ENCODE data around the gene EFTUD2.

The EFTUD2 gene

DNA sequence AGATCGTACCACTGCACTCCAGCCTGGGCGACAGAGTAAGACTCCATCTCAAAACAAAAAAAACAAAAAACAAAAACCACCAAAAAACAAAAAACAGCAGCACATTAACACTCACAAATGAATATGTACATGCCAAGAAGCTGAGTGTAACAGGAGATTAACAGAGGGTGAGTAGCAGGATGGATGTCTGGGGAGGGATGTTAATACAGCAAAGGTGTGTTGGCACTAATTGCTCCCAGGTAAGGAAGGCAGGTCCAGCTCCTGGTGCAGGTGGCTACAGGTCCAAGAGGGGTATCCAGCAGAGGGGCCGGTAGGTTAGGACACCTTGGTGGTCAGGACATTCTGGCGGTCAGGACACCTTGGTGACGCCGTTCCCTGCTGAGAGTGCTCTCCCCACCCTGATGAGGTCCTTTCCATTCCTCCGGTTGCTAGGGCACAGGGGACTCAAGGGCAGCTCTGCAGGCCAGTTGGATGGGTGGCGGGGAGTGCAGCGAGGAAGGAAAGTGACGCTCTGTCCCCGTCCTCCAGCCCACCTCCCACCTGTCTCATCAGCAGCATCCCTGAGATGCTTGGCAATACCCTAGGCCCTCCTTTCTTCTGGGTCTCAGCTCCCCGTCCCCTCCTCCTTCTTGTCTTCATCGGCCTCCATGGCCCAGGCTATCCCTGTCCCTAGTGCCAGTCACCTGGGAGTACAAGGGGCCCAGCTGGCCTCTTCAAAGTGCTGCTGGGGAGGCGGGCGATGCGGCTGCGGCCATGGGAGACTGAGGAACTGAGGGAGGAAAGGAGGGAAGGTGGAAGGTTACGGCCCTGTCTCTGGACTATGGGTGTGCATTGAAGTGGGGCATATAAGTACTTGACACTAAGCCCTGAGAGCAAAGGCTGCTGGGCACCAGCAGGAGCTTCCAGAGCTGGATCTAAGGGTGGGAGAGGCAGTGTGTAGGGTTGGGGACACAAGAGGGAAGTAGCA lies 26.8 kb upstream of the EFTUD2 start:
- no peak for DNase-seq (ENCODE audit: low read depth)

DNA sequence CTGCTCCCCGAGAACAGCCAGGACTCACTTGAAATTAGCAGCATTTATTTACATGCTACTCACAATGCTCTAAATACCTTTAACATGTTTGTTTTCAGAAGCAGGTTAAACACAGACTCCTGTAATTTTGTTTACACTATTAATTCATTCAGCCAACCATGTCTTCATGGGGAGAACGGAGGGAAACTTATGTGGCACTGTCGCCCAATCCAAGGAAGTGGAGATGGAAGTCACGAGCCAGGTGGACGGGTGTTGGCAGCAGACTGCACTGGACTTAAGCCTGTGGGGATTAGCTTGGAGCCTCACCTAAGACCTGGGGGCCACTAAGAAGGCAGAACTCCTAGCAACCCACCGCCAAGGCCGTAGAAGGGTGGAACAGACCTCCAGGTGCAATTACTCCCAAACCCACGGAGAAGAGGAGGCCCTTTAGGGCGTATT lies 24.9 kb upstream of the EFTUD2 start:
- DNase-seq (ENCODE audit: low read depth), result no peak

DNA sequence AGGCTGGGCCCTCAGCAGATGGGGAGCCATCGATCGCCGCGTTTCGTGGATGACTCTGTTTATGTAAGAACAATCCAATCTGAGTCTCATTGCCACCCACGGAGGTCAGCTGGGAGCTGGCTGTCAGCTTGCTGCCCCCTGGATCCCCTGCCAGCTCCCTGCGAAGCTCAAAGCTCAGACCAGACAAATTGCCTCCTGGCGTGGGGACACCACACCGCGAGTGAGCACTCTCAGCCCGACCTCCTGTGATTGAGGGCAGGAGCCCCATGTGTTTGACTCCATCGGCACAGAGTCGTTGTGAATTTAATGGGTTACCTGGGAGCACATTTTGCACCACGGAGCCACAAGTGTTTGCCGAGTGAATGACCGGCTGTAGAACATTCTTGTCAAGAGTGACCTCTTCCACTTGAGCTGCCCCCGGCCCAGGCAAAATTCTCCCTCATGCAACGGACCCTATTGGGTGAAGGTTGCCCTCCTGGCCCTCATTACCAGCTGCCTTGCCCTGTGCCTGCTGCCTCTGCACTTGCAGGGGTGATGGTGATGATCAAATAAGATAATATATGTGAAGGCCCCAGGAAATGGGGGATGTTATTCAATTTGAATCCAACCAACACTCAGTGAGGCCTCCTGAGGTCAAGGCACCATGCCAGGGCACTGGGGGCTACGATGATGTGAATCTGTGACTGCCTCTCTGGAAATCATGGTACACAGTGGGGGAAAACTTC lies 23.7 kb upstream of the EFTUD2 start:
- no peak for DNase-seq (ENCODE audit: low read depth)

DNA sequence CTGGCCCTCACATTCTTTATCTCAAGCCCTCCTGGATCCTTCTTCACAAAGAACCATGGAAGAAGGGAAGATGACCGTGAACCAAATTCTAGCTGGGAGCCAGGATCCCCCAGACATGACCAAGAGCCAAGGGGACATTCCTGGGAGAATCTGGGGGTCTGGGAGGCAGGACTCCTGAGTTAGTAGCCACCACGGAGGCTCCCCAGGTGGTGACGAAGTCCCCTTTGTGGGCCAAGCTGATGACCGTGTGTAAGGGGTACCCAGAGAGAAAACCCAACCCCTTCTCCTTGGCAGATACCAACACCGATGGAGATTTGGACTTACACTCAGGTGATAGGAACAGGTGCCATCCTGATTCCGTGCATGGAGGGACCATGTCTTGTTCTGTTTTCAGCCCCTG lies 22.9 kb upstream of the EFTUD2 start:
- DNase-seq (ENCODE audit: low read depth), result no peak

DNA sequence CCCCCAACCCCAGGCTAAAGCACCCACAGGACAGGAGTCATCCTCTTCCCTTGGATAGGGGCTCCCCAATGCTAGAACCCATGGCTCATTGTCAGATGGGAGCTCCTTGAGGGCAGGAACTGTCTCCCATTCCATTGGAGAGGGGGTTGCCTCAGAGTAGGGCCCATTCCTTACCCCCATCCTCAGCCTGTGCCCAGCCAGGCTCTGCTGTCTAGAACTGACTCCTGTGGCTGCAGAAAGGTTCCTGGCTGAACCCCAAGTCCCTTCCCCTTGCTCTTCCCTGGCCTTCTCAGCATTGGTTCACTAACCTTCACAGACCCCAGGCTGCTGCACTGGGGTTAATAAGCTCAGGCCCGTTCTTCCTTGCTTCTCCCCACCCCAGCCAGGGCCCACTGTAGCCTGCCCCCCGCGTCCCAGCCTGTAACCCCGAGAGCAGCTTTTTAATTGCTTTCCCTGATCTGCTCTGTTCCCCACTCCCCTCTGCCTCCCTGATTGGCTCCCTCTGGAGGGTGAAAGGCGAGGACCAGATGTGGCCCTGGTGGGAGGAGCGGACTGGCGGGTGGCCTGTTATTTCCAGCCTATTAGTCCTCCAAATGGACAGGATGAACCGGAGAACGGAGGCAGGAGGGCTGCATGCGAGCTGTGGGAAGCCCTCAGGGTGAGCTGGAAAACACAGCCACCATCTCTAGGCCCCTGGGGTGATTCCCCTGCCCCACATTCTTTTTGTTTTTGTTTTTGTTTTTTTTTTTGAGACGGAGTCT lies 22.1 kb upstream of the EFTUD2 start:
- DNase-seq (ENCODE audit: low read depth), result no peak

DNA sequence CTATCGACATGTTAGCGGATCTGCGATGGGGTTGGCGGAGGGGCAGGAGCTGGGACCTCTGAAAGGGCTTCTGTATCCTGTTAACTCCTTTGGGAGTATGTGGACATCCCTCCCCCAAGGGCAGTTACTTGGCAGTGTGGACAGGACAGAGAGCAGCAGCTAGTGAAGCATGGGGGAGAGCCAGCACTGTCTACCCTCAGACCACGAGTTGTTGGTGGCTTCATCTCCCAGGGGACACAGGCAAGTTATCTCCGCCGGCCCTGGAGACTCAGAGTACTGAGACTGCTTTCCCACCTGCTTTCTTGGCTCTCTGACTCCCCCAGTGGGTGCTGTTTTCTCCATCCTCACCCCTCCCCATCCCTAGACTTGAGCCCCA lies 21.3 kb upstream of the EFTUD2 start:
- DNase-seq (ENCODE audit: low read depth), result no peak

DNA sequence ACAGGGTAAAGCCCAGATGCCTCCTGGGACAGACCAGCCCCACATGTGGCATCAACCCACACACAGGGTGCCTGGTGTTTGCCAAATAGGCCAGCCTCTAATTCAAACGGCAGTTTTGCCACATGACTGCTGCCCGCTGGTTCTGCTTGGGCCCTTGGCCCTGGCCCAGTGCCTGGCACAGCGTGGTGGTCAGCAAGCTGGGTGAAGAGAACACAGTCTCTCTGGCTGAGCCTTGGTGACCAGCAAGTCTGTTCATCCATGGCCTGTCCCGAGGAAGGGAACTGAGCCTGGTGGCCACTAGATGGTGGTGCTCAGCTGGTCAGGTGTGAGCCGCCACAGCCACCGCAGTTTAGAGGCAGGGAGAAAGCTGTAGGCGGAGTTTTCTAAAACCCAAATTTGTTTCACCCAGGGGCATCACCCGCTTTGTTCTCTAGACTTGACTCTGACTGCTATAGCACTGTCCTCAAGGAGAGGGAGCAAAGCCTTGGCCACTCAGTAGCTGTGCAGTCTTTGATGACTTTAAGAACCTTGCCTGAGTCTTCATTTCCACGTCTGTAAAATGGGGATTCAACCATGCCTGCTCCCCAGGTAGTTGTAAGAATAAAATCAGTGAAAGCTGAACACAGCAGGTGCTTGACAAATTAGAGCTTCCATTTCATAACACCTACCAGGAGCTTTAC lies 20.8 kb upstream of the EFTUD2 start:
- no peak for DNase-seq (ENCODE audit: low read depth)

DNA sequence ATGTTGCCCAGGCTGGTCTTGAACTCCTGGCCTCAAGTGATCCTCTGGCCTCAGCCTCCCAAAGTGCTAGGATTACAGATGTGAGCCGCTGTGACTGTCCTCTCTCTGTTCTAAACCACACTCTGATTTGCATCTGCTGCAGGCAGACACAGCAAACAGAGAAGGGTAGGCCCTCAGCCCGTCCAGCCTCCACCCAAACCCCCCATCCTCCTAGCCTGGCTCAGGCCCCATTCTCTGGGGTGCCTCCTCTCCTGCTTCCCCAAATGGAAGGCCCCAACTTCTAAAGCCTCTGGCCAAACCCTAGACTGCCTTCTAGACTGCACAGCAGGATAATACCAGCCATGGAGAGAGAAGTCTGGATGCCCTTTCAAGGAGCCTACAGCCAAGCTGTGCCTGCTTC lies 20.2 kb upstream of the EFTUD2 start:
- no peak for DNase-seq (ENCODE audit: low read depth)

DNA sequence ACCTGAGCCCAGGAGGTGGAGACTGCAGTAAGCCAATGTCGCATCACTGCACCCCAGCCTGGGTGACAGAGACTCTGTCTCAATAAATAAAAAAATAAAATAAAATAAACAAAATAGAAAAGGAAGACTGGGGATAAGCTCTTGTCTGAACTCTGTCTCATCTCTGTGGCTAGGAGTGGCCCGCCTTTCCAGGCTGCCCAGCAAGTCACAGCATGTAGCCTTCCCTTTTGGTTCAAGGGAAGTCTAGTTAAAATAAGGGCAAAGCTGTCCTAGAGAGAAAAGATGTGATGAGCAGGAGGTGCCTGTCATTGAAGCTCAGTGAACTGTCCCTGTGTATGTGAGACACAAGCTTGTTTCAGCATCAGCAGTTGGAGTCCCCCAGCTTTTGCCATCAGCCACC lies 18.8 kb upstream of the EFTUD2 start:
- no peak for DNase-seq (ENCODE audit: low read depth)

DNA sequence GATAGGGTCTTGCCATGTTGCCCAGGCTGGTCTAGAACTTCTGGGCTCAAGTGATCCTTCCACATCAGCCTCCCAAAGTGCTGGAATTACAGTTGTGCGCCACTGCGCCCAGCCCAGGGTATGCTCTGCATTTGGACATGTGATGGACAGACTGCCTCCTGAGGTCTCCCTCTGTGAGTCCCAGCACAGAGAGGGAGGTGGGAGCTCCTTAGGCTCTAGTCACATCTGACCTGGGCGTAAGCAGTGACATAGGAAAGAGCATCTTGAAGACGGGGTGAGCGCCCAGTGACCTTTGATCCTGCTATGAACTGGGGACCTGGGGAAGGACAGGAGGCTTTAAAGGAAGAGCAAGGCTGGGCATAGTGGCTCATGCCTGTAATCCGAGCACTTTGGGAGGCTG lies 18.2 kb upstream of the EFTUD2 start:
- no peak for DNase-seq (ENCODE audit: low read depth)

DNA sequence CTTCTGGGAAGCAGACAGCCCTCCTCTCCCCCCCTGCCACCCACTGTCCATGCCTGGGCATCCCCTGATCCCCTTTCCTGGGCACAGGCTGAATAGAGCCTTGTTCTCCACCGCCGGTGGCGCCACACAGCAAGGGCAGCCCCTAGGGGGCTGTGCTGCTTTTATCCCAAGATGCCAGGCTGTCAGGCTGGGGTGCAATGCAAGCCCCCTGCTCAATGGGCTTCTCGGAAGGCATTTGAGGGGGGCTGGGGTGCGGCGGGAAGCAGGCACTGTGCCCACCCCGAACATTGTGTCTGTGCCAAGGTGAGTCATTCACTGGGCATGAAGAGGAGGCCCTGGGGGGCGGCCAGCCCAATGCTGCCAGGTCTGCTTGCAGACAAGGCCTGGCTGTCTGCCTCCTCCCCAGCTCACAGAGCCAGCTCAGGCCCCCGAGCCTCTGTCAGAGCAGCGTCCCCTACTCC lies 17.6 kb upstream of the EFTUD2 start:
- no peak for DNase-seq (ENCODE audit: low read depth)

DNA sequence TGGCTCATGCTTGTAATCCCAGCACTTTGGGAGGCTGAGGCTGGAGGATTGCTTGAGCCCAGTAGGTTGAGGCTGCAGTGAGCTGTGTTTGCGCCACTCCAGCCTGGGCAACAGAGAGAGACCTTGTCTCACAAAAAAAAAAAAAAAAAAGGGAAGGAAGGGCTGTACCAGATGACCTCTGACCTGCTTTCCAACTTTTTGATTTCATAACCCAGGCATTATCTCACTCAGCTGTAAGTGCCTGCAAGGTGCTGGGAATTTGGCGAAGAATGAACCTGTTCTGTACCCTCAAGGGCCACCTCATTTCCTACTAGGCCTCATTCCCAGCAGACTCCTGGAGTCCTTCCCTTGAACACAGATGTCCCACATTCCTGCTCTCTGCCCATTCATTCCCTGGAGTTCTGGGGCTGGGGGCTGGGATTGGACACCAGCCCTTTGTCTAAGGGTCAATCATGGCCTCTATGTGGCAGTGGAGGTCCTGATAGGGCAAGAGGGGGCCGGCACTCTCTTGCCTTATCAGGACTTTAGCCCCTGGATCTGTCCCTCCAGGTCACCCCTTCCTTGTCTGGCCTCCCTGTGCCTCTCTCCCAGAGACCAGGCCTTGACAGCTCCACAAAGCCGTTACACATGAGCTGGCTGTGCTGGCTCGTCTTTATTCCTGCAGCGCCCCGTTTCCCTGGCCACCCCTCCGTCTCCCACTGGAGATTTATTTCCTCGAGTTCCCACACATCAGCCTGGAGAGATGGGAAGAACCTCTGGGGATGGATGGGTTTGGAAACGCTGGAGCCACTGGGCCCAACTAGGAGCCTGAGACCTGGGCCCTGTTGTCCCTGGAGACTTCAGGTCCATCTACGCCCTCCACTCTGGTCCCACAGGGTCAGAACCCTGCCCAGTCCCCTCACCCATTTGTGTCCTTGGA lies 16.9 kb upstream of the EFTUD2 start:
- DNase-seq (ENCODE audit: low read depth), result no peak

DNA sequence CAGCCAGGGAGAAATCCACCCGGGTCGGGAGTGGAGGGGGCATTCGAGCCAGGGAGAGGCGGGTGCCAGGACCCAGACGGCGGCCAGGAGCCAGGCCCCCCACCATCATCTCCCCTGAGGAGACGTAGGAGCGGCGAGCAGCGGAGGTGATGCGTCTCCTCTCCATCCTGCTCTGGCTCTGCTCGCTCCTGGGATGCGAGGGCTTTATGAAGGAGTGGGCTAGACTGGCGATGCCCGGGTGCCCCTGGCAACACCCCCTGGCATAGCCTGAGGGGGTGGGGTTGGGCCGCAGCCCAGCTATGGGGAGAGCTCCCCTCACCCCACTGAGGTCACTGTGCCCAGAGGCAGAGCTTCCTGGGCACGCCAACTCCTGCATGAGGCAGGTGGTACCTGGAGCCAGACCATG lies 16.1 kb upstream of the EFTUD2 start, which contains the start of gene GFAP:
TSS of gene GFAP (minus strand) at position 180 of the 406 bp plus-strand sequence. CDS start at position 166, 14 bp downstream.
- no peak for DNase-seq (ENCODE audit: low read depth)

DNA sequence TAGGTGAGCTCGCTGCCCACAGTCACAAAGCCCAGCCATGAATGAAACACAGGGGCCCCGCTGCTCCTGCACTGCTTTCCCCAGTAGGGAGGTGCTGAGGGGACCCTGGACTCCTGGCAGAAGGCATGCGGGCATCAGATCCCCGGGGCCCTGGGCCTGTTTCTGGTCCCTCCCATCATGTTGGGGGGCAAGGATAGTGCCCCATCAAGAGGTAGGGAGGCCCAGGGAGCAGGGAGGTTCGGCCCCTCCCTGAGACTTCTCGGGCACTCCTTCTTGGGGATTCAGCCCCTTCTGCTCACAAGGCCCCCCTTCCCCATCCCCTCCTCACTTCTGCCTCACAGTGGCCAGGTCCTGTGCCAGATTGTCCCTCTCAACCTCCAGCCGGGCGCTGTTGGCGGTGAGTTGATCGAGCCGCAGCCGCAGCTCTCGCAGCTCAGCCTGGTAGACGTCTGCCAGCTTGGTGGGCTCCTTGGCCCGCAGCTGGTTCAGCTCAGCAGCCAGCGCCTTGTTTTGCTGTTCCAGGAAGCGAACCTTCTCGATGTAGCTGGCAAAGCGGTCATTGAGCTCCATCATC lies 15.5 kb upstream of the EFTUD2 start:
- no peak for DNase-seq (ENCODE audit: low read depth)

DNA sequence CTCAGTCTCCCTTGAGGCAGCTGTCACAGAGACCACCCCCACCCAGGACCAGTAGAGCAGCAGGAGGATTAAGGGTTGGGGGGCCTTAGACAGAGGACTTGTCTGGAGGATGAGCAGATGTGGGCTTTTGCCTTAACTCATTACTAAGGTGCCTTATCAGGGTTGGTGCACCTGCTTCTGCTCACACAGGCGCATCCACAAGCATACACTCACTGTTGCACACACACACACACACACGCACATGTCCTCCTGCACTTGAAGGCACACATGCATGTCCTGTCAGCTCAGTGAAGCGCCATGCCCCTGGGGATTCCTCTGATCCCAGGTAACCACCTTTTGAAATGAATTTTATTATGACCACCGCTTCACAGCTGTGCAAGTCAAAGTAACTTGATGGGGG lies 14.9 kb upstream of the EFTUD2 start:
- no peak for DNase-seq (ENCODE audit: low read depth)

DNA sequence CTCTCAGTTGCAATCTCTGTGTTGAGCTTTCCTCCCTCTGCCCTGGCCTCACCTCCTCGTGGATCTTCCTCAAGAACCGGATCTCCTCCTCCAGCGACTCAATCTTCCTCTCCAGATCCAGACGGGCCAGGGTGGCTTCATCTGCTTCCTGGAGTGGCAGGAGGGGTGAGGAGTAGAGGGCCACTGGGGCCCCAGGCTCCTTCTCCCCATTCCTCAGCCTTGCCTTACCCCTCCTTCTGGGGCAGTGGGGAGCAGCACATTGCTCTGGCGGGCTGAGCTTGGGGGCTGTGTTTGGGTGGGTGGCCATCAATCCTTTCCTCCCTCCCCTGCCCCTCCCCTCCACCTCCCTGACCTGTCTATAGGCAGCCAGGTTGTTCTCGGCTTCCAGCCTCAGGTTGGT lies 14.4 kb upstream of the EFTUD2 start:
- DNase-seq (ENCODE audit: low read depth), result no peak

DNA sequence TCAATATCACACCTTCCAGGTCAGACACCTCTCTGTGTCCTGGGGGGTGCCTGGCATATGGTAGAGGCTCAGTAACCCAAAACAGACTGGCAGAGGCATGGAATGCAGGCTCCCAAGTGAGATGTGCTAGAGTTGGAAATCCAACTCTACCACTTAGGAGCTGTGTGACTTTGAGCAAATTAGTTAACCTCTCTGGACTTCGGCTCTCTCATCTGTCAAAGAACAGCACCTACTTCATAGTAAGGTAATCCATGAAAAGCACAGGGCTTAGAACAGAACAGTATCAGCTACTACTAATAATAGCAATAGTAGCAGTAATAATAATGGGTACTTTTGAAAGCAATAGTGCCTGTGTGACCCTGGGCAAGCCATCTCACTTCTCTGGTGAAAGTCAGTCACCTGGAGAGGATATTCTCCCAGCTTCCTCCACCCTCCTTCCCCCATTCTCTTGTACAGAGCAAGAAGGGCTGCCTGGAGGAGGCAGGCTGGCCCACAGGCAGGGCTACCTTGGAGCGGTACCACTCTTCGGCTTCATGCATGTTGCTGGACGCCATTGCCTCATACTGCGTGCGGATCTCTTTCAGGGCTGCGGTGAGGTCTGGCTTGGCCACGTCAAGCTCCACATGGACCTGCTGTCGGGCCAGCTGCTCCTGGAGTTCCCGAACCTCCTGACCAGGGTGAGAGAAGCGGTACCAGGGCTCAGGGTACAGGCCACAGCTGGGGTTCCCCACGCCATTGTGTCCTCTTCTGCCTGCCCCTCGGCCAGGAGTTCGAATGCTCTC lies 13.7 kb upstream of the EFTUD2 start:
- no peak for DNase-seq (ENCODE audit: low read depth)

DNA sequence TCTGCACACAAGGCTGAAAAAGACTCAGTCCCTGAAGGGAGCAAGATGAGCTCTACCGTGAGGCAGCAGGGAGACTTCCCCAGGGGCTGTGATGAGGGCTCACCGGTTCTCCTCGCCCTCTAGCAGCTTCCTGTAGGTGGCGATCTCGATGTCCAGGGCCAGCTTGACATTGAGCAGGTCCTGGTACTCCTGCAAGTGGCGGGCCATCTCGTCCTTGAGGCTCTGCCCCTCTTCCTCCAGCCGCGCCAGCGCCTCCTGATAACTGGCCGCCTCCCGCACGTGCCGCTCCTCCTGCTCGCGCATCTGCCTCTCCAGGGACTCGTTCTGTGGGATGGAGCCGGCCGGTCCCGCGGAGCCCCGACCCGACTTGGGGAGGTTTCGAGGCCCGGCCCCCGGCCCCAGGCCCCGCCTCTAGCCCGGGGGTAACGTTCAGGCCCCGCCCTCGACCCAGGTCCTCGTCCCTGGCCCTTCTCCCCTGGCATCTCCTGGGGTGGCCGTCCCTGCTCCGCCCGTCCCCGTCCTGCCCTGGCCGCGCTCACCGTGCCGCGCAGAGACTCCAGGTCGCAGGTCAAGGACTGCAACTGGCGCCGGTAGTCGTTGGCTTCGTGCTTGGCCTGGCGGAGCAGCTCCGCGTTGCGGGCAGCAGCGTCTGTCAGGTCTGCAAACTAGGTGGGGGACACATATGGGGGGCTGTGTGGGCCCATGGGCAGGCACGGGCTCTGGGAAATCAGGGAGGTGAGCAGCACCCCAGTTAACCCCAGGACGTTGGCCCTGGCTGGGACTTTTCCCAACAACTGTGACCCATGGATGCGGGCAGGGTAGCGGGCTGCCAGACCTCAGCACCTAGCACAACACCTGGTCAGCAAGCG lies 12.1 kb upstream of the EFTUD2 start:
- DNase-seq (ENCODE audit: low read depth), result no peak
